IMR-90 (cell line): Measurements from ENCODE around the gene TVP23A.

Experiments
- CEBPB ChIP-seq: IDR thresholded peaks from 2 replicates; pipeline ENCODE4 v1.6.1; 2012; ENCODE audit warnings: low read depth, low read length, improper control_type of control experiment
- CHD1 ChIP-seq: IDR thresholded peaks from 2 replicates; pipeline ENCODE4 v1.6.1; 2012; ENCODE audit warnings: low read depth, low read length, improper control_type of control experiment
- CTCF ChIP-seq: conservative IDR thresholded peaks from 2 replicates; pipeline ENCODE4 v1.5.1; 2012; ENCODE audit warnings: mild to moderate bottlenecking, low read depth, low read length, improper control_type of control experiment
- FOS ChIP-seq: fragments of 150-350 bp; IDR thresholded peaks from 2 replicates; pipeline ENCODE4 v1.6.1; 2016; ENCODE audit warnings: low read depth, low read length
- MXI1 ChIP-seq: IDR thresholded peaks from 2 replicates; pipeline ENCODE4 v1.6.1; 2012; ENCODE audit warnings: low read depth, mild to moderate bottlenecking, low read length, moderate library complexity, borderline replicate concordance
- POLR2A ChIP-seq: IDR thresholded peaks from 2 replicates; pipeline ENCODE4 v1.6.1; 2012; ENCODE audit warnings: mild to moderate bottlenecking, low read depth, low read length
- RCOR1 ChIP-seq: IDR thresholded peaks from 2 replicates; pipeline ENCODE4 v1.6.1; 2012; ENCODE audit warnings: mild to moderate bottlenecking, low read length, improper control_type of control experiment; ENCODE audit not compliant: insufficient replicate concordance
- RFX5 ChIP-seq: IDR thresholded peaks from 2 replicates; pipeline ENCODE4 v1.8.0; 2012; ENCODE audit warnings: low read depth, mild to moderate bottlenecking, low read length, moderate library complexity
- SMC3 ChIP-seq: fragments of 150-350 bp; IDR thresholded peaks from 2 replicates; pipeline ENCODE4 v1.6.1; 2016; ENCODE audit warnings: low read depth, mild to moderate bottlenecking, antibody characterized with exemption, low read length, moderate library complexity
- USF2 ChIP-seq: fragments of 150-350 bp; IDR thresholded peaks from 2 replicates; pipeline ENCODE4 v1.6.1; 2017; ENCODE audit warnings: mild to moderate bottlenecking, antibody characterized with exemption, low read length, low read depth

GRCh38 chr16:10780628-10781027, 38.0 kb downstream of the TVP23A start:
- TF ChIP-seq CTCF (no peak), CHD1 (no peak), POLR2A (no peak), RCOR1 (no peak), USF2 (no peak), MXI1 (no peak), FOS (no peak), SMC3 (no peak), CEBPB (no peak), RFX5 (no peak)
